H9 (cell line): ENCODE data around the gene MRFAP1. TPM values are rescaled to one million over a fixed set of nuclear protein-coding genes. Genes with fewer than 3 reads are reported as not detected.

Source experiments
- DNase-seq: peaks from one replicate; pipeline ENCODE4 v3.0.0-alpha.2; 2017
- H2AFZ ChIP-seq: one replicate; pipeline ENCODE4 v1.6.1; 2013; ENCODE audit warnings: mild to moderate bottlenecking, low read length, control low read depth, moderate library complexity
- H2AK5ac ChIP-seq: 2 replicates; pipeline ENCODE4 v1.6.1; 2013; ENCODE audit warnings: low read length, control low read depth, mixed read lengths; ENCODE audit not compliant: insufficient read length
- H2BK120ac ChIP-seq: one replicate; pipeline ENCODE4 v1.6.1; 2013; ENCODE audit warnings: low read depth, mild to moderate bottlenecking, low read length, control low read depth, inconsistent platforms; ENCODE audit not compliant: poor library complexity, severe bottlenecking
- H2BK12ac ChIP-seq: 2 replicates; pipeline ENCODE4 v1.6.1; 2013; ENCODE audit warnings: low read length, control low read depth, mixed read lengths, low read depth; ENCODE audit not compliant: insufficient read length
- H2BK15ac ChIP-seq: 2 replicates; pipeline ENCODE4 v1.6.1; 2013; ENCODE audit warnings: low read depth, low read length, control low read depth
- H2BK20ac ChIP-seq: one replicate; pipeline ENCODE4 v1.6.1; 2013; ENCODE audit warnings: low read depth, mild to moderate bottlenecking, low read length, control low read depth, inconsistent platforms; ENCODE audit not compliant: poor library complexity, severe bottlenecking
- H2BK5ac ChIP-seq: 2 replicates; pipeline ENCODE4 v1.6.1; 2013; ENCODE audit warnings: low read length, control low read depth, mixed read lengths; ENCODE audit not compliant: insufficient read length
- H3K14ac ChIP-seq: 2 replicates; pipeline ENCODE4 v1.6.1; 2013; ENCODE audit warnings: low read length, control low read depth; ENCODE audit not compliant: insufficient read depth
- H3K18ac ChIP-seq: 2 replicates; pipeline ENCODE4 v1.6.1; 2013; ENCODE audit warnings: low read depth, mild to moderate bottlenecking, mixed read lengths, low read length, control low read depth; ENCODE audit not compliant: insufficient read length
- H3K23ac ChIP-seq: 2 replicates; pipeline ENCODE4 v1.6.1; 2013; ENCODE audit warnings: low read length, control low read depth, mixed read lengths, low read depth; ENCODE audit not compliant: insufficient read length
- H3K23me2 ChIP-seq: 2 replicates; pipeline ENCODE4 v1.6.1; 2013; ENCODE audit warnings: low read depth, mild to moderate bottlenecking, mixed read lengths, low read length, control low read depth; ENCODE audit not compliant: insufficient read length, poor library complexity, severe bottlenecking
- H3K27ac ChIP-seq: 2 replicates; pipeline ENCODE4 v1.5.1; 2013; ENCODE audit warnings: low read length, control low read depth, mixed read lengths, low read depth; ENCODE audit not compliant: insufficient read length
- H3K27me3 ChIP-seq: 2 replicates; pipeline ENCODE4 v1.6.1; 2013; ENCODE audit warnings: low read length, control low read depth, inconsistent platforms; ENCODE audit not compliant: insufficient read depth
- H3K4ac ChIP-seq: 2 replicates; pipeline ENCODE4 v1.6.1; 2013; ENCODE audit warnings: low read depth, mild to moderate bottlenecking, control low read depth, inconsistent platforms, low read length, moderate library complexity
- H3K4me1 ChIP-seq: 2 replicates; pipeline ENCODE4 v1.6.1; 2013; ENCODE audit warnings: low read length, control low read depth, inconsistent platforms; ENCODE audit not compliant: insufficient read depth
- H3K4me2 ChIP-seq: 2 replicates; pipeline ENCODE4 v1.6.1; 2013; ENCODE audit warnings: low read length, control low read depth, mixed read lengths; ENCODE audit not compliant: insufficient read length, insufficient read depth
- H3K56ac ChIP-seq: 2 replicates; pipeline ENCODE4 v1.6.1; 2013; ENCODE audit warnings: low read depth, mild to moderate bottlenecking, mixed read lengths, low read length, control low read depth; ENCODE audit not compliant: insufficient read length
- H3K79me1 ChIP-seq: 2 replicates; pipeline ENCODE4 v1.6.1; 2013; ENCODE audit warnings: low read depth, mild to moderate bottlenecking, moderate library complexity, low read length, control low read depth, inconsistent platforms; ENCODE audit not compliant: insufficient read depth, poor library complexity, severe bottlenecking
- H3K79me2 ChIP-seq: 2 replicates; pipeline ENCODE4 v1.6.1; 2013; ENCODE audit warnings: low read length, control low read depth, inconsistent platforms; ENCODE audit not compliant: insufficient read depth
- H3K9ac ChIP-seq: 2 replicates; pipeline ENCODE4 v1.6.1; 2013; ENCODE audit warnings: low read length, control low read depth, mixed read lengths; ENCODE audit not compliant: insufficient read length; ENCODE audit errors: extremely low read depth
- H3K9me3 ChIP-seq: one replicate; pipeline ENCODE4 v1.6.1; 2013; ENCODE audit warnings: low read depth, low read length, inconsistent platforms; ENCODE audit not compliant: control insufficient read depth
- H3T11ph ChIP-seq: one replicate; pipeline ENCODE4 v1.6.1; 2013; ENCODE audit warnings: mild to moderate bottlenecking, low read length, control low read depth, inconsistent platforms
- H4K20me1 ChIP-seq: one replicate; pipeline ENCODE4 v1.6.1; 2013; ENCODE audit not compliant: control insufficient read depth, insufficient read length, insufficient read depth
- H4K5ac ChIP-seq: 2 replicates; pipeline ENCODE4 v1.6.1; 2013; ENCODE audit warnings: low read depth, mild to moderate bottlenecking, mixed read lengths, low read length, control low read depth; ENCODE audit not compliant: insufficient read length
- H4K8ac ChIP-seq: replicated peaks from 2 replicates; pipeline ENCODE4 v1.6.1; 2013; ENCODE audit warnings: low read length, control low read depth, mixed read lengths, low read depth; ENCODE audit not compliant: insufficient read length
- H4K91ac ChIP-seq: 2 replicates; pipeline ENCODE4 v1.6.1; 2013; ENCODE audit warnings: low read depth, mild to moderate bottlenecking, moderate library complexity, mixed read lengths, low read length, control low read depth; ENCODE audit not compliant: insufficient read length
- H3K27ac Mint-ChIP-seq, 3 experiments: 2 replicates in 2 of 3; 3 replicates in 1 of 3; pipeline ENCODE4 v1.8.0; 2020 to 2021; ENCODE audit warnings: mixed read lengths in 3 of 3, mild to moderate bottlenecking in 1 of 3, moderate library complexity in 1 of 3
- H3K27me3 Mint-ChIP-seq: 2 replicates; pipeline ENCODE4 v1.8.0; 2021; ENCODE audit warnings: low read depth, mild to moderate bottlenecking, moderate library complexity, mixed read lengths
- H3K36me3 Mint-ChIP-seq, 3 experiments: 2 replicates in 2 of 3; 3 replicates in 1 of 3; pipeline ENCODE4 v1.8.0; 2020 to 2021; ENCODE audit warnings: low read depth in 3 of 3, mixed read lengths in 3 of 3; ENCODE audit not compliant: insufficient read depth in 1 of 3
- H3K4me1 Mint-ChIP-seq, 2 experiments: 2 replicates each; pipeline ENCODE4 v1.8.0; 2020; ENCODE audit warnings: mixed read lengths in 2 of 2
- H3K4me3 Mint-ChIP-seq, 2 experiments: 2 replicates in 1 of 2; 3 replicates in 1 of 2; pipeline ENCODE4 v1.8.0; 2020 to 2021; ENCODE audit warnings: mild to moderate bottlenecking in 2 of 2, mixed read lengths in 2 of 2, moderate library complexity in 1 of 2
- H3K9me3 Mint-ChIP-seq, 2 experiments: 2 replicates in 1 of 2; 3 replicates in 1 of 2; pipeline ENCODE4 v1.8.0; 2020; ENCODE audit warnings: mild to moderate bottlenecking in 2 of 2, mixed read lengths in 2 of 2, moderate library complexity in 1 of 2
- WGBS: extraction: QIAGEN DNeasy Blood & Tissue Kit; methylation state at CpG from one replicate; pipeline ENCODE4 v1.1.7; 2013; ENCODE audit warnings: missing lambda C conversion rate, low lambda C conversion rate, mixed read lengths; ENCODE audit not compliant: insufficient read length; ENCODE audit errors: extremely low coverage; 5-methylcytosine and 5-hydroxymethylcytosine counted together
- total RNA-seq: library from RNA; stranded (reverse); gene quantifications from 2 replicates; pipeline ENCODE4 v1.2.1, GENCODE V29; 2021
- TF ChIP-seq, protein P1 (sequence below): fragments of 200-600 bp; sonication (generic); conservative IDR thresholded peaks from 3 replicates; pipeline ENCODE4 v1.8.0; 2021; ENCODE audit warnings: antibody characterized with exemption, mild to moderate bottlenecking

MRFAP1 gene
- total RNA-seq, 1 experiment from 2014 or later: 328 TPM

DNA sequence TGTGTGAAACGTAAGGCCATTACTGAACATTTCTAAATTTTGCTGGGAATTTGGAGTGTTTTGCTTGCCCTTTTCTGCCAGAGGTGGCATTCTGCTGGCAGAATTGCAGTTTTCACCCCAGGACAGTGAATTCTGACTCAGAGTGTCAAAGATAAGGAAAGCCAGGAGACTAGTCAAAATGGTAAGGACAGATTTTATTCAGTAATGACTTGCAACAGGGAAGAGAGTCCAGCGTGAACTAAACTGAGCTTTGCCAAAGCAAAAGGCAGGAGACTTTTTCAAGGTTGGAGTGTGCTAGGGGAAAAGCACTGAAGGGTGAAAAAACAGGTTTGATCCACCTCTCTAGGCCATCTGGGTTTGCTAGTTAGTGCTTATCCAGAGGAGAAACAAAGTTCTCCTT is 19.4 kb downstream of the MRFAP1 start:
- Mint-ChIP-seq H3K27ac (no peak overlapping the region), H3K36me3 (no peaks in the 10 kb centered on the region), H3K9me3 (no peaks in the 10 kb centered on the region), H3K4me3 (no peak overlapping the region), H3K27me3 (peaks cover 43% of the 10 kb centered on the region), H3K4me1 (peaks cover 0 to 10% of the 10 kb centered on the region in 2 experiments; a peak in 1 of 4 replicates)
- Histone ChIP-seq H3K23me2 (peaks cover 3% of the 10 kb centered on the region), H3K23ac (no peak overlapping the region), H2BK120ac (no peak overlapping the region), H3K9ac (no peak overlapping the region), H3K4ac (no peak overlapping the region), H3K27ac (no peak overlapping the region), H2AFZ (no peak overlapping the region), H2BK12ac (no peak overlapping the region), H3K4me1 (no peaks in the 10 kb centered on the region), H3K27me3 (no peaks in the 10 kb centered on the region; the same call in 1 of the 2 replicates), H2BK20ac (no peak overlapping the region), H3T11ph (no peak overlapping the region), H4K91ac (no peak overlapping the region), H3K79me1 (no peaks in the 10 kb centered on the region), H4K8ac (no peak overlapping the region), H3K4me2 (no peak overlapping the region), H2AK5ac (no peak overlapping the region), H3K56ac (no peak overlapping the region), H2BK15ac (no peak overlapping the region), H2BK5ac (no peak overlapping the region), H4K20me1 (no peaks in the 10 kb centered on the region), H3K9me3 (no peaks in the 10 kb centered on the region), H4K5ac (no peak overlapping the region), H3K14ac (no peak overlapping the region), H3K18ac (no peak overlapping the region), H3K79me2 (no peaks in the 10 kb centered on the region)
- WGBS: no CpG with 5 or more reads among the region's 2 CpGs
- TF ChIP-seq, protein P1, sequence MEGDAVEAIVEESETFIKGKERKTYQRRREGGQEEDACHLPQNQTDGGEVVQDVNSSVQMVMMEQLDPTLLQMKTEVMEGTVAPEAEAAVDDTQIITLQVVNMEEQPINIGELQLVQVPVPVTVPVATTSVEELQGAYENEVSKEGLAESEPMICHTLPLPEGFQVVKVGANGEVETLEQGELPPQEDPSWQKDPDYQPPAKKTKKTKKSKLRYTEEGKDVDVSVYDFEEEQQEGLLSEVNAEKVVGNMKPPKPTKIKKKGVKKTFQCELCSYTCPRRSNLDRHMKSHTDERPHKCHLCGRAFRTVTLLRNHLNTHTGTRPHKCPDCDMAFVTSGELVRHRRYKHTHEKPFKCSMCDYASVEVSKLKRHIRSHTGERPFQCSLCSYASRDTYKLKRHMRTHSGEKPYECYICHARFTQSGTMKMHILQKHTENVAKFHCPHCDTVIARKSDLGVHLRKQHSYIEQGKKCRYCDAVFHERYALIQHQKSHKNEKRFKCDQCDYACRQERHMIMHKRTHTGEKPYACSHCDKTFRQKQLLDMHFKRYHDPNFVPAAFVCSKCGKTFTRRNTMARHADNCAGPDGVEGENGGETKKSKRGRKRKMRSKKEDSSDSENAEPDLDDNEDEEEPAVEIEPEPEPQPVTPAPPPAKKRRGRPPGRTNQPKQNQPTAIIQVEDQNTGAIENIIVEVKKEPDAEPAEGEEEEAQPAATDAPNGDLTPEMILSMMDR: no peak
- DNase-seq: no peak
